PC-3 (cell line): ENCODE data around the gene GMDS. TPM values are rescaled to one million over a fixed set of nuclear protein-coding genes. Genes with fewer than 3 reads are reported as not detected.

Source experiments
- ATAC-seq: fragments of 200-7000 bp; cut with Tn5 transposase; 2 replicates; pipeline ENCODE4 v1.9.1; 2020; ENCODE audit warnings: mild to moderate bottlenecking, moderate library complexity
- BruUV-seq: library from RNA; stranded (reverse); fragments of 400-500 nt; replicated peaks from 2 replicates; lab custom pipeline; 2021; lab: Mats Ljungman, UMichigan
- CTCF ChIA-PET: fragments of 300-600 bp; sonication (Branson Sonifier 250); formaldehyde crosslinking; loops from one replicate; lab custom pipeline; 2022; ENCODE audit warnings: antibody characterized with exemption; lab: Charles Lee
- POLR2A ChIA-PET: fragments of 300-600 bp; sonication (Branson Sonifier 250); formaldehyde crosslinking; loops from one replicate; lab custom pipeline; 2022; ENCODE audit warnings: antibody characterized with exemption; ENCODE audit not compliant: unreplicated experiment; lab: Charles Lee
- DNase-seq: peaks from one replicate; pipeline ENCODE4 v3.0.0-alpha.2; 2015
- H2AFZ ChIP-seq: fragments of 300-600 bp; sonication (generic); 2 replicates; pipeline ENCODE4 v1.6.0; 2016; ENCODE audit warnings: antibody characterized with exemption, low read length
- H3F3A ChIP-seq: fragments of 300-600 bp; sonication (generic); one replicate; pipeline ENCODE4 v1.6.0; 2017; ENCODE audit warnings: antibody characterized with exemption, low read length, control low read depth, mild to moderate bottlenecking; ENCODE audit not compliant: unreplicated experiment
- H3K27ac ChIP-seq: fragments of 300-600 bp; sonication (generic); 2 replicates; pipeline ENCODE4 v1.5.1; 2016; ENCODE audit warnings: mild to moderate bottlenecking, low read length
- H3K27me3 ChIP-seq: fragments of 300-600 bp; sonication (generic); 2 replicates; pipeline ENCODE4 v1.6.1; 2016; ENCODE audit warnings: low read length, mixed read lengths
- H3K36me3 ChIP-seq: fragments of 300-600 bp; sonication (generic); 2 replicates; pipeline ENCODE4 v1.6.1; 2016; ENCODE audit warnings: low read depth, mixed run types, low read length, mixed read lengths
- H3K4me1 ChIP-seq: fragments of 300-600 bp; sonication (generic); 2 replicates; pipeline ENCODE4 v1.5.1; 2016; ENCODE audit warnings: low read length; ENCODE audit not compliant: insufficient read depth
- H3K4me2 ChIP-seq: fragments of 300-600 bp; sonication (generic); 2 replicates; pipeline ENCODE4 v1.6.0; 2016; ENCODE audit warnings: low read length
- H3K4me3 ChIP-seq: fragments of 300-600 bp; sonication (generic); 2 replicates; pipeline ENCODE4 v1.5.1; 2016; ENCODE audit warnings: mild to moderate bottlenecking, low read length, mixed read lengths
- H3K79me2 ChIP-seq: fragments of 300-600 bp; sonication (generic); 2 replicates; pipeline ENCODE4 v1.6.1; 2017; ENCODE audit warnings: low read length, mixed read lengths
- H3K9ac ChIP-seq: fragments of 300-600 bp; sonication (generic); 2 replicates; pipeline ENCODE4 v1.6.0; 2016; ENCODE audit warnings: mild to moderate bottlenecking, low read length
- H3K9me2 ChIP-seq: fragments of 300-600 bp; sonication (generic); replicated peaks from 2 replicates; pipeline ENCODE4 v1.6.1; 2016; ENCODE audit warnings: mixed run types, low read length, mixed read lengths
- H3K9me3 ChIP-seq: fragments of 300-600 bp; sonication (generic); 2 replicates; pipeline ENCODE4 v1.6.1; 2016; ENCODE audit warnings: low read length, mixed read lengths
- H4K20me1 ChIP-seq: fragments of 300-600 bp; sonication (generic); 2 replicates; pipeline ENCODE4 v1.6.1; 2016; ENCODE audit warnings: low read length, mixed read lengths
- EZH2 ChIP-seq: fragments of 300-600 bp; sonication (generic); IDR thresholded peaks from one replicate; pipeline ENCODE4 v1.6.1; 2017; ENCODE audit warnings: antibody characterized with exemption, mild to moderate bottlenecking, low read length; ENCODE audit not compliant: unreplicated experiment
- EZH2phosphoT487 ChIP-seq: fragments of 300-600 bp; sonication (generic); IDR thresholded peaks from 2 replicates; pipeline ENCODE4 v1.6.1; 2018; ENCODE audit warnings: mild to moderate bottlenecking, antibody characterized with exemption, low read length, borderline replicate concordance
- intact Hi-C: fragments of 100-400 bp; cut with micrococcal nuclease; formaldehyde crosslinking; loops from 2 replicates; pipeline ENCODE4 v1.9.0; 2023
- total RNA-seq: library from RNA; depleted of rRNA; stranded (reverse); fragments of >200 nt; gene quantifications from 2 replicates; pipeline ENCODE4 v1.2.3, GENCODE V29; 2014
- TF ChIP-seq, protein P1 (sequence below): fragments of 300-600 bp; sonication (generic); conservative IDR thresholded peaks from 2 replicates; pipeline ENCODE4 v1.5.1; 2017; ENCODE audit warnings: antibody characterized with exemption, low read depth, mild to moderate bottlenecking, low read length

Gene GMDS
- total RNA-seq, 1 experiment from 2014 or later = 18.3 TPM

DNA sequence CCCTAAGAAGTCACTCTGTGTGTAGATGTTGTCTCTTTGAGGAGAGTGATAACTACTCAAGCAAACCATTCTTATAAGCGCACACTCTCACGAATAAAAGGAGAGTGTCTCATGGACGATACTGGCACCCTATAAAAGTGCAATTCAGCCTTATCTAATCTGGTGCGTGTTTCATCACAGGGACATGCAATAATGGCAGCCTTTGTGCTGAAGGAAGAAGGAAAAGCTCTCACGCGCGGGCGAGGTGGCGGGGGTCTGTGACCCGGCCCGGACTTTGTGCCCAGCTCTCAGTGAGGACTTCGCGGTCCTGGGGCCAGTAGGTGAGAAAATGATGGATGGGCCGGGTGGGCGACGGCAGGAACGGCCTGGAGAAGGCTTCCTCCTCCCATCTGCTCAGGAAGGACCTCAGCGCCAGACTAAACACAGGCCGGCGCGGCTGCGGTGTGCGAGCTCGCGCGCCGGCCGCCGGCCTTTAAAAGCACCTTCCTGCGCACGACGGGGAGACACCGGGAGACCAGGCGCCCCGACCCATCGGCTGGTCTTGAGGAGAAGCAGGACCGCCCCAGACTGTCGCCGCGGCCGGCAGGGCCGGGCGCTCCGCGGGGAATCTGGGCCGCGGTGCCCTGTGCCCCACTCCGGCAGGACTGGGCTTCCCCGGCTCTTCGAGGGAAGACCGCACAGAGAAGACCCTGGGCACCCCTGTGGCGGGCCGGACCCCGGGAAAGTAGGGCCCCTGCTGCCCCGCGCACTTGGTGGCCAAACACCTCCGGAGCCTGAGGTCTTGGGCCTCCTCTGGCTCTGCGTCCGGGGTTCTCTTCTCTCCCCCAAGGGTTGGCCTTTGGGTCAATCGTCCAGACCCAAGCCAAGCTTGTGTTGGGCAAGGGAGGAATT is 644.0 kb downstream of the GMDS start:
- no peak overlapping the region for H3K4me2 ChIP-seq

GRCh38 chr6:1600764-1601157 is 644.6 kb downstream of the GMDS start:
- BruUV-seq = no TSS peak
- no peaks in the 10 kb centered on the region for H3K9me3 ChIP-seq
- H3K9ac ChIP-seq = no peak overlapping the region
- no peak for DNase-seq
- TF ChIP-seq, protein P1, sequence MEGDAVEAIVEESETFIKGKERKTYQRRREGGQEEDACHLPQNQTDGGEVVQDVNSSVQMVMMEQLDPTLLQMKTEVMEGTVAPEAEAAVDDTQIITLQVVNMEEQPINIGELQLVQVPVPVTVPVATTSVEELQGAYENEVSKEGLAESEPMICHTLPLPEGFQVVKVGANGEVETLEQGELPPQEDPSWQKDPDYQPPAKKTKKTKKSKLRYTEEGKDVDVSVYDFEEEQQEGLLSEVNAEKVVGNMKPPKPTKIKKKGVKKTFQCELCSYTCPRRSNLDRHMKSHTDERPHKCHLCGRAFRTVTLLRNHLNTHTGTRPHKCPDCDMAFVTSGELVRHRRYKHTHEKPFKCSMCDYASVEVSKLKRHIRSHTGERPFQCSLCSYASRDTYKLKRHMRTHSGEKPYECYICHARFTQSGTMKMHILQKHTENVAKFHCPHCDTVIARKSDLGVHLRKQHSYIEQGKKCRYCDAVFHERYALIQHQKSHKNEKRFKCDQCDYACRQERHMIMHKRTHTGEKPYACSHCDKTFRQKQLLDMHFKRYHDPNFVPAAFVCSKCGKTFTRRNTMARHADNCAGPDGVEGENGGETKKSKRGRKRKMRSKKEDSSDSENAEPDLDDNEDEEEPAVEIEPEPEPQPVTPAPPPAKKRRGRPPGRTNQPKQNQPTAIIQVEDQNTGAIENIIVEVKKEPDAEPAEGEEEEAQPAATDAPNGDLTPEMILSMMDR = no peak
- no peak for TF ChIP-seq EZH2
- no peak for TF ChIP-seq EZH2phosphoT487
- H3K9me2 ChIP-seq = no peaks in the 10 kb centered on the region
- intact Hi-C loops = no loop called here
- H3K36me3 ChIP-seq = no peaks in the 10 kb centered on the region
- H4K20me1 ChIP-seq = no peaks in the 10 kb centered on the region
- H3K27me3 ChIP-seq = no peaks in the 10 kb centered on the region
- peaks cover 31% of the 10 kb centered on the region for H3K4me1 ChIP-seq
- H2AFZ ChIP-seq = no peak overlapping the region
- no peak overlapping the region for H3K4me3 ChIP-seq
- H3K4me2 ChIP-seq = no peak overlapping the region
- ChIA-PET CTCF (no interaction called here), POLR2A (no interaction called here)
- H3K27ac ChIP-seq = no peak overlapping the region
- ATAC-seq = no peak
- no peaks in the 10 kb centered on the region for H3F3A ChIP-seq
- no peaks in the 10 kb centered on the region for H3K79me2 ChIP-seq

More for the DNA sequence above, 644.0 kb downstream of the GMDS start:
- DNase-seq = no peak
- H3K4me3 ChIP-seq = no peak overlapping the region
- CTCF ChIA-PET = no interaction called here
- intact Hi-C loops = no loop called here
- no peaks in the 10 kb centered on the region for H3K9me3 ChIP-seq
- no peaks in the 10 kb centered on the region for H3K36me3 ChIP-seq
- H3K79me2 ChIP-seq = no peaks in the 10 kb centered on the region
- H2AFZ ChIP-seq = no peak overlapping the region
- H4K20me1 ChIP-seq = no peaks in the 10 kb centered on the region
- H3K27me3 ChIP-seq = no peaks in the 10 kb centered on the region
- peaks cover 30% of the 10 kb centered on the region for H3K4me1 ChIP-seq
- H3F3A ChIP-seq = no peaks in the 10 kb centered on the region
- TF ChIP-seq, protein P1 = no peak
- no peak for TF ChIP-seq EZH2
- no peak for TF ChIP-seq EZH2phosphoT487
- no TSS peak for BruUV-seq
- H3K9me2 ChIP-seq = no peaks in the 10 kb centered on the region
- no peak overlapping the region for H3K9ac ChIP-seq
- H3K27ac ChIP-seq = no peak overlapping the region
- ATAC-seq = no peak
- POLR2A ChIA-PET = no interaction called here
